ENCODE results near the gene MPLKIP.
"Not testable (repeated sequence)": the region's sequence is repeated elsewhere in the genome, so short reads cannot be mapped to it uniquely, and the experiment has no call there.

The MPLKIP gene

DNA sequence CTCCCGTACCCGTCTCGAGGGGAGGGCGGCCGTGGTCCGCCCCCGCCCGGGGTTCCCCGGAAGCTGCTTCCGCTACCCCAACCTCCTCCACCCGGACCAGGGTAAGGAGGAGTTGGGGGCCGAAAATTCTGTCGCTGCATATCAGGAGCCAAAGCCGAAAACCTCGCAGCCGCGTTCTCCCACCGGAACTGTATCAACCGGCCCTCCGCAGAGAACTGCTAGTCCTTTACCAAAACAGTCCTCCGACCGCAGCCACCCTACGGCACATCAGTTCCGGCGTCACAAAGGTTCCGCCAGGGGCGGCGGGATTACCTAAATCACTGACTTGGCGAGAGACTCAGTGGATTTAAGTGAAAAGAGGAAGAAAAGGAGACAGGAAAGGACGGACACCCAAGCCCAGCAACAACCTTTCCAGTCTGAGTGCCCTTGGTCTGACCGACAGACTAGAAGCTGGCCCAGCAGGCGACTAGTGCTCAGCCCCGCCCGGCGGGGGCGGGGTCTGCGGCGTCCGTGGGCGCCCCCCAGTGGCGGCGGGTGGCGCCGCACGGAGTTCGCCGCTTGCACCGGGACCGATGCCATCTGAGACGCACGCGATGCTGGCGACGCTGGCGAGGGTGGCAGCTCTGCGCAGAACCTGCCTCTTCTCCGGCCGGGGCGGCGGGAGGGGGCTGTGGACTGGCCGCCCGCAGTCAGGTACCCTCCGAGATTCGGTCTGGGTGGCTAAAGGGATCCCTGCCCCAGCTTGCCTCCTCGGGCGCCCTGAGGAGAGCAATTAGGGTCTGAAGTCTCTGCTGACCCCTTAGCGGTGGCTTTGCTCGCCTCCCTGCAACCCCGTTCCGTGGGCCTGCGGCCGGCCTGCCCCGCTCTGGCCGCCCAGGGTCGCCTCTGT, at the start of gene MPLKIP, which contains the start of gene SUGCT:
Gene MPLKIP (minus strand): TSS at position 195 of the 889 bp plus-strand sequence. CDS start 55 bp downstream, at position 140.
Gene SUGCT (plus strand): TSS at position 578 of the 889 bp plus-strand sequence.
- DNase-seq (ENCODE audit: low spot score), result peak; percentile 76
- no peak for FAIRE-seq

DNA sequence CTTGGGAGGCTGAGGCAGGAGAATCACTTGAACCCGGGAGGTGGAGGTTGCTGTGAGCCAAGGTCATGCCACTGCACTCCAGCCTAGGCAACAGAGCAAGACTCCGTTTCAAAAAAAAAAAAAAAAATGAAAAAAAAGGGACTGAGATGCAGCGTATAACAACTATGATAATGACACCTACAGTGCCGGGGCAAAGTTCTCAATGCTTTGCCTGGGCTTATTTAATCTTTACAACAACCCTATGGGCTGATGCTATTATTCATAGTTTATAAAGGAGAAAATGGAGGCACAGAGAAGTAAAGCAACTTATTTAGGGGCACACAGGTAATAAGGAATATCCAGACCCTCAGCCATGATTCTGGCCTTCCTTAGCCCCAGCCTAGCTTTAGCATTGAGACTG, 48.0 kb upstream of the MPLKIP start:
- no peak for DNase-seq (ENCODE audit: low spot score)
- FAIRE-seq, result no peak

DNA sequence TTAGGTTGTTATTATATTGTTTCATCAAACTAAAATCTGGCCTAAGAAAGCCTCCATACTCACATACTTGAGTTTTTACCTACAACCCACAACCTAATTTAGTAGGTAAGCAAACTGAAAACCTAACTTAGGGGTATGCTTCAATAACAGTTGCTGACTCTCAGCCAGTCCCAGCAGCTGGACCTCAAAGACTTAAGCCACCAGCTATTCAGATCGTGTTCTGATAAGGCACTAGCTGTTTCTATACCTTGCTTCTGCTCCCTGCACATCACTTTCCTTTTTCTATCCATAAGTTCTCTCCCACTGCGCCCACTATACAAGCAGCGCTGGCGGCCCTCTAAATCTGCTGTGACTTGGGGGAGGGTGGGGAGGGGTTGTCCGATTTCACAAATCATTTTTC, 42.6 kb upstream of the MPLKIP start:
- FAIRE-seq (no peak), DNase-seq (ENCODE audit: low spot score) (no peak)

- FAIRE-seq (no peak), DNase-seq (ENCODE audit: low spot score) (peak; percentile 25)
These were observed 41.5 kb upstream of the MPLKIP start for GRCh38 chr7:40175725-40176510.

GRCh38 chr7:40175256-40175655, 40.8 kb upstream of the MPLKIP start:
- not testable (repeated sequence) for FAIRE-seq; DNase-seq (ENCODE audit: low spot score)

DNA sequence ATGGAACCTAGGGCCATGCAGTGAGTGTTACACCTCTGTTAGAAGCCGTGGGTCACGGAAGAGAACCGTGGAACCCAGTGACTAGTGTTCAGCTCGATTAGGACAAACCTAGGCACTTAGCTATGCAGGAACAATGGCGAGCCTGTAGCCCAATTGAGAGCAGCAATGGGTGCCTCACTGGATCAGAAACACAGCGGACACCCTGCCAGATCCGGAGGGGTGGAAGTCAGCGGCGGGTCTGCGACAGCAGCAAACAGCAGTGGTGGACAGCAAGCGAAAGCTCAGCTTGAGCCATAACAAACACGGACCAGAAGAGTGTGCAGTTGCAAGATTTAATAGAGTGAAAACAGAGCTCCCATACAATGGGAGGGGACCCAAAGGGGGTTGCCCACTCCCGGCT, 38.7 kb upstream of the MPLKIP start:
- FAIRE-seq; DNase-seq (ENCODE audit: low spot score): not testable (repeated sequence)

DNA sequence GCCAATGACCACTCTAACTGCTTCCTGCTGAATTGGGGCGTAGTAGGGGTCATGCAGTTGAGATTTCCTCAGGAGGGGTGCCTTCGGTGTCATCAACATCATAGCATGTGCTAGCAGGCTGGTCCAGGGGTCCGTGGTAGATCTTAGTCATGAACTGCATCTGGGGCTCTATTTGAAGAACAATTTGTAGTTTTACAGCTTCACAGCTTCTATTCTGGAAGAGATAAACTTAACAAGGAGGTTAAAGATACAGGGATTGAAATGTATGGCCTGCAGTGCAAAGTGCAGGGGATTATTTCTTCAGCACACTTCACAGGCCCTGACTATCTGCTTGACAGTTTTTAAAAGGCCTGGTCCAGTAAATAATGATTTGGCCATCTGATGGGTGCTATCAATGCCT, 33.8 kb upstream of the MPLKIP start:
- not testable (repeated sequence) for FAIRE-seq; DNase-seq (ENCODE audit: low spot score)

DNA sequence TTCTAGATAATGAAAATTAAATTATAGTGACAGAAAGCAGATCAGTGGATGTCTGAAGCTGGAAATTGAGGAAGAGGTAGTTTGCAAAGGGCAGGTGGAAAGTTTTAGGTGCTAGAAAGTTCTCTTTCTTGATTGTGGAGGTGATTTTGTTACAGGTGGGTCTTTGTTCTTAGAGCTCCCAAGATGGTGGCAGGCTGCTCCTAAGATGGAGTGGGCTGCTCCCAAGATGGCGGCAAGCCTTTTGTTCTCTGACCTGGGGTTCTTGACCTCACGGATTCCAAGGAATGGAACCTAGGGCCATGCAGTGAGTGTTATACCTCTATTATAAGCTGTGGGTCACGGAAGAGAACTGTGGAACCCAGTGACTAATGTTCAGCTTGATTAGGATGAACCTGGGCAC, 32.9 kb upstream of the MPLKIP start:
- no peak for DNase-seq (ENCODE audit: low spot score)
- FAIRE-seq, result no peak

DNA sequence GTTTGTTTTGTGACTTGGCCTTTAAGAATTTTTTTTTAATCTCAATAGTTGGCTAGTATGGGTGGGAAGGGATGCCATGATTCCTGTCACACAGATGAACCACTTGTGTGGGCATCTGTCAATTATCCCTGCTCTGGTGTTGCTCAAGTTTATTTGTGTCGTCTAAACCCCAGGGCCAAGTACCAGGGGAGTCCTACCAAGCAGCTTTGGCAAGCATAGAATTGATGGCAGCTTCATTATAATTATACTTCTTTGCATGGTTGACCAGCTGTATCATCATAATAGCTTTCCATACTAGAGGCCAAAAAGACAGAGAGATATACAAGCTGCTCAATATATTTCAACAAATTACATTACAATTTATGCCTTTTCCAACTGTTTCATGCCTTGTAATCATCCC, 30.8 kb upstream of the MPLKIP start:
- DNase-seq (ENCODE audit: low spot score) (no peak), FAIRE-seq (no peak)

DNA sequence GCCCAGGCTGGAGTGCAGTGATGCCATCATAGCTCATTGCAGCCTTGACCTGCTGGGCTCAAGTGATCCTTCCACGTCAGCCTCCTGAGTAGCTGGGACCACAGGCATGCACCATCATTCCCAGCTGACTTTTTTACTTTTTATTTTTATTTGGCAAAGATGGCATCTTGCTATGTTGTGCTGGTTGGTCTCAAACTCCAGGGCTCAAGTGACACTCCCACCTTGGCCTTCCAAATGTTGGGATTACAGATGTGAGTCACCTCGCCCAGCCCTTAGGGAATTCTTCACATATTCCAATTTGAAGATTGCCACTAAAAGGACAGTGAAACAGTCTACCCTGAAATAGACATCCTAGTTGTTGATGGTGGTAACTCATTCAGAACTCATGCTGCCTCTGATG, 28.1 kb upstream of the MPLKIP start:
- DNase-seq (ENCODE audit: low spot score), result no peak
- FAIRE-seq, result no peak

- FAIRE-seq (no peak), DNase-seq (ENCODE audit: low spot score) (no peak)
These were observed 22.6 kb upstream of the MPLKIP start for GRCh38 chr7:40156988-40157387.

GRCh38 chr7:40151504-40151903, 17.1 kb upstream of the MPLKIP start:
- no peak for FAIRE-seq
- no peak for DNase-seq (ENCODE audit: low spot score)

- no peak for DNase-seq (ENCODE audit: low spot score)
- FAIRE-seq, result no peak
These were observed 14.2 kb upstream of the MPLKIP start for GRCh38 chr7:40148671-40149070.

DNA sequence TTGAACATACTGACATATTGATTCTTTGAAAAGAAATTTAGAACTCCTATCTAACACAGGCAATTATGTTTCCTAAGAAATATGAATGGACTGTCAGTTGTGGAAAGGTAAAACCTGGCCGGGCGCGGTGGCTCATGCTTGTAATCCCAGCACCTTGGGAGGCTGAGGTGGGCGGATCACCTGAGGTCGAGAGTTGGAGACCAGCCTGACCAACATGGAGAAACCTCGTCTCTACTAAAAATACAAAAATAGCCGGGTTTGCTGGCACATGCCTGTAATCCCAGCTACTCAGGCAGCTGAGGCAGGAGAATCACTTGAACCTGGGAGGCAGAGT, 13.8 kb upstream of the MPLKIP start:
- not testable (repeated sequence) for FAIRE-seq; DNase-seq (ENCODE audit: low spot score)

DNA sequence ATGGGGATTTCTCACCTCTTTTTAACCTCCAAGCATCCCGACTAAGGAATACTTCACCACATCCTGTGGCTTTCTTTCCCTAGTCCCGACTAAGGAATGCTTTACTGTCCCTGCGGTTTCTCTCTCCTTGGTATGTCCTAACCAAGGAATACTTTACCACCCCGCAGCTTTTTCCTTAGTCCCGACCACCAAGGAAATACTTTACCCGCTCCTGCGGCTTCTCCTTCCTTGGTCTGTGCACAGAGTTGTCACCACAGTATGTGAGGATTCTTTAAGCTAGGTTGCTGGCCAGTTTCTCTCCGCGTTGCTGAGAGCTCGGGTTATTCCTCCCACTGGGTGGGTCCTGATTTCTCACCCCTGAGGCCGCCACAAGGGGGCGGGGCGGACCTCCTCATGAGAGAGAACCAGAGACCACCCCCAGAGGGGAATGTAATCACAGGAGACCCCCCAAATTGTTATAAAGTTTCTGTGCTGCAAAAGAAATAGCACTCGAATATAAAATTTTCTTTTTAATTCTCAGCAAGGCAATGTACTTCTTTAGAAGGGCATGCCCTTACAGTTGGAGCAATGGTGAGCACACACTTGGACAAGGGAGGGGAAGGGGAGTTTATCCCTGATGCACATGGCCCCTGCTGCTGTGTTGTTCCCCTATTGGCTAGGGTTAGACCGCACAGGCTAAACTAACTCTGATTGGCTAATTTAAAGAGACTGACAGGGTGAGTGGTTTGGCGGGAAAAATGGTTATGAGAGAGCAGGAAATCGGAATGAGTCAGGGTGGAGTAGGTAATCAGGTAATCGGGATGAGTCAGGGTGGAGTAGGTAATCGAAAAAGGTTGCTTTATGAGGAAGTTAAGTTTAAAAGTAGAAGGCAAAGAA, 13.2 kb upstream of the MPLKIP start:
- FAIRE-seq, result peak; percentile 86
- DNase-seq (ENCODE audit: low spot score), result peak; percentile 88

- FAIRE-seq; DNase-seq (ENCODE audit: low spot score): not testable (repeated sequence)
These were observed 11.2 kb upstream of the MPLKIP start for GRCh38 chr7:40145596-40146130.

DNA sequence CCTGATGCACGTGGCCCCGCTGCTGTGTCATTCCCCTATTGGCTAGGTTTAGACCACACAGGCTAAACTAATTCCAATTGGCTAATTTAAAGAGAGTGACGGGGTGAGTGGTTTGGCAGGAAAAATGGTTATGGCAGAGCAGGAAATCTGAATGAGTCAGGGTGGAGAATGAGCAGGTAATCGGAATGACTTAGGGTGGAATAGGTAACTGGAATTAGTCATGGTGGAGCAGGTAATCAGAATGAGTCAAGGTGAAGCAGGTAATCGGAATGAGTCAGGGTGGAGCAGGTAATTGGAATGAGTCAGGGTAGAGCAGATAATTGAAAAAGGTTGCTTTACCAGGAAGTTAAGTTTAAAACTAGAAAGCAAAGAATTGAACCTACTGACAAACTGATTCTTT, 7.5 kb upstream of the MPLKIP start:
- FAIRE-seq; DNase-seq (ENCODE audit: low spot score): not testable (repeated sequence)

- not testable (repeated sequence) for DNase-seq (ENCODE audit: low spot score); FAIRE-seq
These were observed 5.5 kb upstream of the MPLKIP start for GRCh38 chr7:40139891-40140290.

DNA sequence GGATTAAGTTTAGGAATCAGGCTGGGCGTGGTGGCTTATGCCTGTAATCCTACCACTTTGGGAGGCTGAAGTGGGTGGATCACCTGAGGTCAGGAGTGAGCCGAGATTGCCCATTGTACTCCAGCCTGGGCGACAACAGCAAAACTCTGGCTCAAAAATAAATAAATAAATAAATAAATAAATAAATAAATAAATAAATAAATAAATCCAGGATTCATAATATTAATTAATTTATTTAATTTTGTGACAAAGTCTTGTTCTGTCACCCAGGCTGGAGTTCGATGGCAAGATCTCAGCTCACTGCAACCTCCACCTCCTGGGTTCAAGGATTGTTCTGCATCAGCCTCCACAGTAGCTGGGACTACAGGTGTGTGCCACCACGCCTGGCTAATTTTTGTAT, 4.6 kb upstream of the MPLKIP start:
- FAIRE-seq (no peak), DNase-seq (ENCODE audit: low spot score) (no peak)

DNA sequence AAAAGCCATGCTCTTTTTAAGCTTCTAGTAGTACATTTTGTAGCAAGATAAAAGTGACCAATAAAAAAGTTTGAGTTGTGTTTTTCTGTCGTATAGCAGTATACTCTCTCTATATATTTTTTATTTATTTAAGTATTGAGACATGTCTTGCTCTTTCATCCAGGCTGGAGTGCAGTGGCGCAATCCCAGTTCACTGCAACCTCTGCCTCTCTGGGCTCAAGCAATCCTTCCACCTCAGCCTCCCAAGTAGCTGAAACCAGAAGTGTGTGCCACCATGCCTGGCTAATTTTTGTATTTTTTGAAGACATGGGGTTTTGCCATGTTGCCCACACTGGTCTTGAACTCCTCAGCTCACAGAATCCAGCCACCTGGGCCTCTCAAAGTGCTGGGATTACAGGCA, 3.1 kb upstream of the MPLKIP start:
- FAIRE-seq, result no peak
- DNase-seq (ENCODE audit: low spot score), result no peak

DNA sequence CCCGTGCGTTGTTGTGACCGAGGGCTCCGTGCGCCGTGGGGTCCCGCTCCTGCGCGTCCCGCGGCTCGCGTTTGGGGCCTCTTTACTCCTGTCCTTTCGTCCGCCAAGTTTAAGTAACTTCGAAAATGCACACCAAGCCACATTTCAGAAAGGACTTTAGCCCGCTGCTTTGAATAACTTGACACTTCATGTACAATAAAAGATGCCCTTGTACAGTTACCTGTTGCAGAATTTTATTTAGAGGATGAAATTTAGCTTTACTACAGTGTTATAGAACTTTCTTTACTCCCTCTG, 842 bp upstream of the MPLKIP start:
- no peak for FAIRE-seq
- DNase-seq (ENCODE audit: low spot score), result no peak

Measured in RCC 7860 (cell line).